Gastrocnemius medialis (tissue), 4 donors: Measurements from ENCODE around the gene DNAJC7. TPM values are rescaled to one million over a fixed set of nuclear protein-coding genes. Genes with fewer than 3 reads are reported as not detected.

Experiments used
- ATAC-seq, 2 donors: fragments of 150-250 bp; one replicate each; pipeline ENCODE4 v1.9.1; 2016
- DNase-seq, 2 donors: peaks; one replicate each; pipeline ENCODE4 v3.0.0-alpha.2; 2019
- H3K27ac ChIP-seq, 4 donors: fragments of 200-600 bp; sonication (generic); 1 replicate in 1 of 4; 2 replicates in 3 of 4; pipeline ENCODE4 v1.5.1; 2016 to 2018; ENCODE audit warnings: mild to moderate bottlenecking in 2 of 4, moderate library complexity in 1 of 4
- H3K27me3 ChIP-seq, 3 donors: fragments of 200-600 bp; sonication (generic) in 2 of 3; 1 replicate in 1 of 3; 2 replicates in 2 of 3; pipeline versions ENCODE4 v1.5.1 to v1.6.0; 2016 to 2019; ENCODE audit warnings: mild to moderate bottlenecking in 1 of 3, moderate library complexity in 1 of 3
- H3K36me3 ChIP-seq, 2 donors: fragments of 200-600 bp; sonication (generic) in 1 of 2; one replicate each; pipeline ENCODE4 v1.5.1; 2017 to 2018
- H3K4me1 ChIP-seq, 2 donors: fragments of 200-600 bp; sonication (generic) in 1 of 2; one replicate each; pipeline ENCODE4 v1.5.1; 2016 to 2017; ENCODE audit warnings: mild to moderate bottlenecking in 2 of 2
- H3K4me3 ChIP-seq, 4 donors: fragments of 200-600 bp; sonication (generic) in 3 of 4; 1 replicate in 1 of 4; 2 replicates in 3 of 4; pipeline ENCODE4 v1.5.1; 2016 to 2019; ENCODE audit warnings: mild to moderate bottlenecking in 2 of 4
- H3K9me3 ChIP-seq, 3 donors: fragments of 200-600 bp; sonication (generic) in 2 of 3; 1 replicate in 1 of 3; 2 replicates in 2 of 3; pipeline ENCODE4 v1.5.1; 2016 to 2019
- CTCF ChIP-seq, 5 experiments: fragments of 450-650 bp in 3 of 5; fragments of 200-600 bp in 2 of 5; sonication (generic) in 2 of 5; IDR thresholded peaks in 4 of 5; conservative IDR thresholded peaks in 1 of 5; 1 replicate in 4 of 5; 2 replicates in 1 of 5; pipeline ENCODE4 v1.5.1; 2016 to 2019; ENCODE audit warnings: antibody characterized with exemption in 5 of 5, mild to moderate bottlenecking in 3 of 5, moderate library complexity in 3 of 5
- POLR2A ChIP-seq, 2 donors: fragments of 450-650 bp; IDR thresholded peaks; one replicate each; pipeline ENCODE4 v1.6.1; 2017; ENCODE audit warnings: antibody characterized with exemption in 2 of 2, mild to moderate bottlenecking in 2 of 2, moderate library complexity in 2 of 2
- in situ Hi-C, 4 donors: fragments of 200-750 bp; cut with MboI; loops; one replicate each; pipeline versions ENCODE4 v1.15.0 to v1.8.0; 2017; ENCODE audit warnings: low sequenced_read_pairs in 4 of 4
- intact Hi-C: fragments of 100-400 bp; cut with DNase I; formaldehyde crosslinking; loops from one replicate; pipeline ENCODE4 v1.15.1; 2023; ENCODE audit warnings: low total_unique reads
- total RNA-seq, 4 donors: library from RNA; depleted of rRNA; stranded (reverse); fragments of >200 nt; gene quantifications; one replicate each; pipeline versions ENCODE4 v1.1.0 to v1.2.3, GENCODE V29; 2016

The DNAJC7 gene
- total RNA-seq, 4 donors from 2014 or later: 64.4 to 78.9 (median 66.4) TPM

- Histone ChIP-seq H3K9me3 (no peaks in the 10 kb centered on the region), H3K27me3 (no peaks in the 10 kb centered on the region), H3K36me3 (peaks cover 0 to 20% of the 10 kb centered on the region in 2 donors), H3K4me1 (peaks cover 38 to 40% of the 10 kb centered on the region in 2 donors), H3K27ac (peak overlapping the region in 1 of 4 donors; percentile 95), H3K4me3 (no peak overlapping the region)
- ATAC-seq (no peak), DNase-seq (no peak)
- in situ Hi-C loops (loop anchor here in 2 of 4 donors (10.0 kb wide), 1 partner anchor 146 kb away; the partner anchor contains the start of gene DHX58 (in 2 of the 2)), intact Hi-C loops (no loop called here)
- TF ChIP-seq POLR2A (IDR thresholded peaks at IDR 0.05) (no peak), CTCF (IDR thresholded peaks at IDR 0.05 in 4 of 5, conservative IDR thresholded peaks at IDR 0.05 in 1 of 5) (no peak)
These were observed 48.6 kb downstream of the DNAJC7 start for GRCh38 chr17:41968676-41969075.

- Histone ChIP-seq H3K27me3 (no peaks in the 10 kb centered on the region), H3K27ac (peak overlapping the region; percentile 91 to 95 (median 92)), H3K36me3 (peaks cover 0 to 18% of the 10 kb centered on the region in 2 donors), H3K9me3 (no peaks in the 10 kb centered on the region), H3K4me3 (peak overlapping the region in 3 of 4 donors; percentile 90 to 97 (median 93)), H3K4me1 (peaks cover 32 to 34% of the 10 kb centered on the region in 2 donors)
- TF ChIP-seq POLR2A (IDR thresholded peaks at IDR 0.05) (no peak), CTCF (IDR thresholded peaks at IDR 0.05 in 4 of 5, conservative IDR thresholded peaks at IDR 0.05 in 1 of 5) (no peak)
- DNase-seq (no peak), ATAC-seq (no peak)
- intact Hi-C loops (loop anchor here (2.0 kb wide), 3 partner anchors 49 to 187 kb away; partner anchors contain the start of genes DHX58, DNAJC7 and RAB5C), in situ Hi-C loops (loop anchor here in 2 of 4 donors (10.0 kb wide), 1 partner anchor 147 kb away; the partner anchor contains the start of gene DHX58 (in 2 of the 2))
These were observed 49.2 kb downstream of the DNAJC7 start for GRCh38 chr17:41967921-41968578.

- DNase-seq: peak in 1 of 2 donors; percentile 32
- TF ChIP-seq POLR2A (IDR thresholded peaks at IDR 0.05): no peak
- in situ Hi-C loops (loop anchor here in 2 of 4 donors (10.0 kb wide), 1 partner anchor 147 kb away; the partner anchor contains the start of gene DHX58 (in 2 of the 2)), intact Hi-C loops (loop anchor here (2.0 kb wide), 3 partner anchors 49 to 187 kb away; partner anchors contain the start of genes DHX58, DNAJC7 and RAB5C)
- peak overlapping the region; percentile 86 to 97 (median 92) for H3K4me3 ChIP-seq
- peaks cover 0 to 18% of the 10 kb centered on the region in 2 donors for H3K36me3 ChIP-seq
- H3K27ac ChIP-seq: peak overlapping the region; percentile 91 to 95 (median 92)
- no peaks in the 10 kb centered on the region for H3K27me3 ChIP-seq
- no peaks in the 10 kb centered on the region for H3K9me3 ChIP-seq
- ATAC-seq: peak in 1 of 2 donors; percentile 1
- peaks cover 30 to 31% of the 10 kb centered on the region in 2 donors for H3K4me1 ChIP-seq
These were observed 49.9 kb downstream of the DNAJC7 start for GRCh38 chr17:41967141-41967920.

- H3K36me3 ChIP-seq: peaks cover 0 to 18% of the 10 kb centered on the region in 2 donors
- DNase-seq (peak; percentile 80 to 89), ATAC-seq (peak; percentile 79 to 86)
- peak; percentile 85 to 89 for TF ChIP-seq POLR2A (IDR thresholded peaks at IDR 0.05)
- peak in 1 of 5 experiments; percentile 9 for TF ChIP-seq CTCF (IDR thresholded peaks at IDR 0.05 in 4 of 5, conservative IDR thresholded peaks at IDR 0.05 in 1 of 5)
- H3K4me3 ChIP-seq: peak within 1 kb of the TSS; percentile 86 to 97 (median 92)
- no peaks in the 10 kb centered on the region for H3K9me3 ChIP-seq
- peak within 1 kb of the TSS; percentile 91 to 95 (median 92) for H3K27ac ChIP-seq
- intact Hi-C loops: loop anchor here (1.0 to 2.0 kb wide), 5 partner anchors 36 to 188 kb away; partner anchors contain the start of genes DHX58, DNAJC7, ODAD4 and RAB5C
- H3K27me3 ChIP-seq: no peaks in the 10 kb centered on the region
- in situ Hi-C loops: loop anchor here in 2 of 4 donors (10.0 kb wide), 1 partner anchor 148 kb away; the partner anchor contains the start of gene DHX58 (in 2 of the 2)
- H3K4me1 ChIP-seq: peaks cover 24 to 27% of the 10 kb centered on the region in 2 donors
These were observed 50.6 kb downstream of the DNAJC7 start, which contains the start of gene CNP for GRCh38 chr17:41966463-41967140. Gene CNP, plus strand, starts transcription at chr17:41966795. Its CDS starts 90 bp downstream, at chr17:41966885.
